Measurements from ENCODE around the gene NF1.

DNA sequence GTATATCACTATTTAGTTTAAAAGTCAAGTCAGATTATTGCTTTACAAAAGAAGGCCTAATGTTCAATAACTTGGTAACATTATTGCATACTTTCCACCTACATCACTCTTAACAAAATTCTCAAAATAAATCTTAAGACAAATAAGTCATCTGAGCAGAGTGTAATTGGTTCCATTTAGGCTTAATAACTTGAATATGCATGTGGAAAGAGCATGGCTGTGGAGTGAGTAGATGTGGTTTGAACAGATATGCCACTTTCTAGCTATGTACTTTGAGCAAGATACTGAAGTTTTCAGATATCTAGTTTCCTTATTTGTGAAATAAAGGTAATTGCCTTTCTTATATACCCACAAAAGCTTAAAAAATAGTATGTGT, 233.4 kb downstream of the NF1 start:
- TF ChIP-seq, protein P1, sequence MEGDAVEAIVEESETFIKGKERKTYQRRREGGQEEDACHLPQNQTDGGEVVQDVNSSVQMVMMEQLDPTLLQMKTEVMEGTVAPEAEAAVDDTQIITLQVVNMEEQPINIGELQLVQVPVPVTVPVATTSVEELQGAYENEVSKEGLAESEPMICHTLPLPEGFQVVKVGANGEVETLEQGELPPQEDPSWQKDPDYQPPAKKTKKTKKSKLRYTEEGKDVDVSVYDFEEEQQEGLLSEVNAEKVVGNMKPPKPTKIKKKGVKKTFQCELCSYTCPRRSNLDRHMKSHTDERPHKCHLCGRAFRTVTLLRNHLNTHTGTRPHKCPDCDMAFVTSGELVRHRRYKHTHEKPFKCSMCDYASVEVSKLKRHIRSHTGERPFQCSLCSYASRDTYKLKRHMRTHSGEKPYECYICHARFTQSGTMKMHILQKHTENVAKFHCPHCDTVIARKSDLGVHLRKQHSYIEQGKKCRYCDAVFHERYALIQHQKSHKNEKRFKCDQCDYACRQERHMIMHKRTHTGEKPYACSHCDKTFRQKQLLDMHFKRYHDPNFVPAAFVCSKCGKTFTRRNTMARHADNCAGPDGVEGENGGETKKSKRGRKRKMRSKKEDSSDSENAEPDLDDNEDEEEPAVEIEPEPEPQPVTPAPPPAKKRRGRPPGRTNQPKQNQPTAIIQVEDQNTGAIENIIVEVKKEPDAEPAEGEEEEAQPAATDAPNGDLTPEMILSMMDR (IDR thresholded peaks at IDR 0.05; ENCODE audit: low read length), result no peak
- TF ChIP-seq EZH2 (IDR thresholded peaks at IDR 0.05; ENCODE audit: borderline replicate concordance, low read length), result no peak
